ENCODE data around the gene FXR2.

DNA sequence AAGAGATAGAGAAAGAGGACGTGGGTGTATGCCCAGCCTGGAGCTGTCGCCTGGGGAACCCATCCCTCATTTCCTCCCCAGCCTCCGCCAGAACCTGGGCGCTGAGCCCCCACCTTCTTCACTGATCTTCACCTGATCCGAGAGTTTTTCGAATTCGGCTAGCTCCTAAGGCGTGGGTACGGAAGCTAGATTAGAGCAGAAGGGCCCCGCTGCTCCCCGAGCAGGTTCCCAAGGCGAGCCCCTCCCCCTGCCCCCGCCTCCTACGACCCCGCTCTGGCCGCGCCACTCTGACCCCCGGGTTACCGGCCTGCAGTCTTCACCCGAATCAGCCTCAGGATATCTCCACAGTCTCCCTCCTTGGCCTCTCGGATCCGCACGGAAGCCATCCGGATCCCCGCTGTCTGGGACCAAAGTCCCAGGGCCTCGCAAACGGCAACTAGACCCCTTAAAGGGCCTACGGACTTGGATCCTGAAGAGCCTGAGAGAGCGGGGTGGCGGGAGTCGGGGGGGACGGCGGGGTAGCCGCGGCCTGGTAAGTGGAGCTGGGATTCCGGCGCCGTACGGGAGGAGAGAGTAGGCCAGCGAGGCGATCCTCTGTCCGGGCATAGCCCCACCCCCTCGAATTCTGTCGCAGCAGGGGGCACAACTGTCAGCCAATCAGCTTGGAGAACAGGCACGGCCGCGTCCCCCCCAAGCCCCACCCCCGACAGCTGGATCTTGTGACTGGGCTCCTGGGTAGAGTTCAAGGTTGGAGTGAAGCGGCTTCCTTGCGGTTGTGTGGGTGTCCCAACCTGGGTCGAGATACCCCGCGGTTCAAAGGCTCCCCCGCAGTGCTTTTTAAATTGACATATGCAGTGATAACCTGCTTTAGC lies 12.8 kb upstream of the FXR2 start, which contains the start of gene SAT2:
- TF ChIP-seq POLR2AphosphoS5 (IDR thresholded peaks at IDR 0.05) (peak; percentile 90 to 91 (median 91)), POLR2A (IDR thresholded peaks at IDR 0.05) (peak in 2 of 3 donors; percentile 8 to 68)
- TF ChIP-seq, protein P1, sequence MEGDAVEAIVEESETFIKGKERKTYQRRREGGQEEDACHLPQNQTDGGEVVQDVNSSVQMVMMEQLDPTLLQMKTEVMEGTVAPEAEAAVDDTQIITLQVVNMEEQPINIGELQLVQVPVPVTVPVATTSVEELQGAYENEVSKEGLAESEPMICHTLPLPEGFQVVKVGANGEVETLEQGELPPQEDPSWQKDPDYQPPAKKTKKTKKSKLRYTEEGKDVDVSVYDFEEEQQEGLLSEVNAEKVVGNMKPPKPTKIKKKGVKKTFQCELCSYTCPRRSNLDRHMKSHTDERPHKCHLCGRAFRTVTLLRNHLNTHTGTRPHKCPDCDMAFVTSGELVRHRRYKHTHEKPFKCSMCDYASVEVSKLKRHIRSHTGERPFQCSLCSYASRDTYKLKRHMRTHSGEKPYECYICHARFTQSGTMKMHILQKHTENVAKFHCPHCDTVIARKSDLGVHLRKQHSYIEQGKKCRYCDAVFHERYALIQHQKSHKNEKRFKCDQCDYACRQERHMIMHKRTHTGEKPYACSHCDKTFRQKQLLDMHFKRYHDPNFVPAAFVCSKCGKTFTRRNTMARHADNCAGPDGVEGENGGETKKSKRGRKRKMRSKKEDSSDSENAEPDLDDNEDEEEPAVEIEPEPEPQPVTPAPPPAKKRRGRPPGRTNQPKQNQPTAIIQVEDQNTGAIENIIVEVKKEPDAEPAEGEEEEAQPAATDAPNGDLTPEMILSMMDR (IDR thresholded peaks at IDR 0.05 in 8 of 11, conservative IDR thresholded peaks at IDR 0.05 in 3 of 11), result no peak
